ENCODE data around the gene CACNA1B. TPM values are rescaled to one million over a fixed set of nuclear protein-coding genes. Genes with fewer than 3 reads are reported as not detected.

CACNA1B gene
- polyA plus RNA-seq, 2 of the 4 experiments (the other 2 are of a cell fraction): 0.03 to 0.06 TPM

DNA sequence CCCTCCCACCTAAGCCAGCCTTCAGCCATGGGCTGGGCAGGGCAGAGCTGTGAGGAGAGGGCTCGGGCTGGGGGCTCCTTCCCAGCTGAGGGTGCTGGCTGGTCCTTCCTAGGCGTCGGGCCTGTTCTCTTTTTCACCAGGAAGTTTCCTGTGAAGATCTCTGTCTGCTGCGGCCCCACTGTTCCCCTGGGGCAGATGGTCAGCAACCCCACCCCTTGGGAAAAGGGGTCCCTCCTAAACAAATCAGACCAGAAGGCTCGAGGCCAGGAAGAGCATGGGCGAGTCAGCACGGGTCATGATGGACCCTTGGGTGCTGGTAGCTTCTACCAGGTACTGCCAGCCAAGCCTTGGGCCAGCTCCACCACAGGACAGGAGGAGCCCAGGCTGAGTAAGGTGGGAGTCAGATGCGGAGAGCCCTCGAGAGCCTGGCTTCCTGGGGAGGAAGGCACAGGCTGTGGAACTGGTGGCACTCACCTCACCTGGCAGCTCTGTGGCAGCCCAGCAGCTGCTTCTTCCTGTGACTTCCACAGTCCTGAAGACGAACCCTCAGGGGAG is 3.5 kb downstream of the CACNA1B start:
- CTCF ChIA-PET: interaction anchor here (1.0 to 1.4 kb wide), 3 partner anchors 11 to 32 kb away, joined by 3 to 4 read pairs (median 3); no protein-coding TSS in a partner anchor

GRCh38 chr9:137881591-137882505 is 4.3 kb downstream of the CACNA1B start:
- ChIA-PET POLR2A (no interaction called here), CTCF (interaction anchor here (1.0 to 1.3 kb wide), 2 partner anchors 12 to 31 kb away, joined by 3 read pairs; no protein-coding TSS in a partner anchor)
- no peak for DNase-seq (ENCODE audit: low read depth in 1 of 2, low spot score in 1 of 2)
- no peaks in the 10 kb centered on the region for H3K9me3 ChIP-seq
- WGBS (ENCODE audit: missing lambda C conversion rate): 15% methylated on average over 16 of the region's 19 CpGs
- H3K4me3 ChIP-seq: no peak overlapping the region
- ATAC-seq: no peak
- TF ChIP-seq NFE2L2 (conservative IDR thresholded peaks at IDR 0.05; ENCODE audit: low read length) (no peak), EHF (CRISPR knock-in tag; IDR thresholded peaks at IDR 0.05) (no peak), MAZ (IDR thresholded peaks at IDR 0.05; ENCODE audit: borderline replicate concordance, low read depth, low read length) (no peak), ZFP36 (IDR thresholded peaks at IDR 0.05; ENCODE audit: borderline replicate concordance, partially characterized antibody) (no peak), BCL3 (IDR thresholded peaks at IDR 0.05) (no peak), JUNB (IDR thresholded peaks at IDR 0.05) (no peak), USF2 (IDR thresholded peaks at IDR 0.05) (no peak), KDM5A (IDR thresholded peaks at IDR 0.05) (no peak), HDAC2 (IDR thresholded peaks at IDR 0.05) (no peak)
- TF ChIP-seq, protein P1, sequence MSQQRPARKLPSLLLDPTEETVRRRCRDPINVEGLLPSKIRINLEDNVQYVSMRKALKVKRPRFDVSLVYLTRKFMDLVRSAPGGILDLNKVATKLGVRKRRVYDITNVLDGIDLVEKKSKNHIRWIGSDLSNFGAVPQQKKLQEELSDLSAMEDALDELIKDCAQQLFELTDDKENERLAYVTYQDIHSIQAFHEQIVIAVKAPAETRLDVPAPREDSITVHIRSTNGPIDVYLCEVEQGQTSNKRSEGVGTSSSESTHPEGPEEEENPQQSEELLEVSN (IDR thresholded peaks at IDR 0.05; ENCODE audit: borderline replicate concordance, low read depth): no peak
- H3K27ac ChIP-seq: no peak overlapping the region
- H3K4me1 ChIP-seq: no peaks in the 10 kb centered on the region
- no peak for FAIRE-seq
- no peak overlapping the region for H3K4me2 ChIP-seq

More for the DNA sequence above, 3.5 kb downstream of the CACNA1B start:
- ATAC-seq (no peak), FAIRE-seq (no peak), DNase-seq (ENCODE audit: low read depth in 1 of 2, low spot score in 1 of 2) (no peak)
- Histone ChIP-seq H3K4me1 (no peaks in the 10 kb centered on the region), H3K4me2 (no peak overlapping the region), H3K4me3 (no peak overlapping the region), H3K9me3 (no peaks in the 10 kb centered on the region), H3K27ac (no peak overlapping the region)
- no peak for TF ChIP-seq SREBF2 (IDR thresholded peaks at IDR 0.05)
- TF ChIP-seq MYC (IDR thresholded peaks at IDR 0.05; ENCODE audit: borderline replicate concordance, low read length): no peak
- no peak for TF ChIP-seq RCOR1 (IDR thresholded peaks at IDR 0.05; ENCODE audit: low read depth, low read length)
- no peak for TF ChIP-seq EHF (CRISPR knock-in tag; IDR thresholded peaks at IDR 0.05)
- TF ChIP-seq HOXA7 (CRISPR knock-in tag; IDR thresholded peaks at IDR 0.05): no peak
- no peak for TF ChIP-seq PHF8 (IDR thresholded peaks at IDR 0.05; ENCODE audit: borderline replicate concordance, low read depth)
- no peak for TF ChIP-seq TP53 (CRISPR knock-in tag; IDR thresholded peaks at IDR 0.05)
- no peak for TF ChIP-seq SMC3 (IDR thresholded peaks at IDR 0.05)
- no peak for TF ChIP-seq JUNB (IDR thresholded peaks at IDR 0.05)
- no peak for TF ChIP-seq CHD2 (IDR thresholded peaks at IDR 0.05; ENCODE audit: low read length, partially characterized antibody)
- TF ChIP-seq CBX2 (IDR thresholded peaks at IDR 0.05; ENCODE audit: borderline replicate concordance, low read depth): no peak
- TF ChIP-seq ZC3H11A (IDR thresholded peaks at IDR 0.05): no peak
- no peak for TF ChIP-seq POLR2AphosphoS2 (conservative IDR thresholded peaks at IDR 0.05; ENCODE audit: low read length)
- TF ChIP-seq NPAS2 (CRISPR knock-in tag; IDR thresholded peaks at IDR 0.05; ENCODE audit: borderline replicate concordance): no peak
- no peak for TF ChIP-seq NR3C1 (IDR thresholded peaks at IDR 0.05)
- no peak for TF ChIP-seq HOXB5 (CRISPR knock-in tag; IDR thresholded peaks at IDR 0.05)
- TF ChIP-seq CBX8 (IDR thresholded peaks at IDR 0.05): no peak
- no peak for TF ChIP-seq ESRRA (IDR thresholded peaks at IDR 0.05; ENCODE audit: borderline replicate concordance, low read length)
- TF ChIP-seq ZFP36 (IDR thresholded peaks at IDR 0.05; ENCODE audit: borderline replicate concordance, partially characterized antibody): no peak
- TF ChIP-seq ZNF302 (CRISPR knock-in tag; IDR thresholded peaks at IDR 0.05): no peak
- 14% methylated on average over 8 of the region's 10 CpGs for WGBS (ENCODE audit: missing lambda C conversion rate)
- POLR2A ChIA-PET: no interaction called here
